ENCODE data around the gene SELENOS. TPM values are rescaled to one million over a fixed set of nuclear protein-coding genes. Genes with fewer than 3 reads are reported as not detected.

SELENOS gene
- total and polyA plus RNA-seq, 11 donors, result 38.7 to 209 (median 49.8) TPM

- no peaks in the 10 kb centered on the region for H3K9me3 ChIP-seq
- DNase-seq (no peak), ATAC-seq (no peak)
- intact Hi-C loops (cut with DNase I), result no loop called here
- H3K27ac ChIP-seq, result no peak overlapping the region
- WGBS, 4 donors, result 88 to 95% (median 90%) methylated on average over 14 to 19 of the region's 19 CpGs
- TF ChIP-seq POLR2A (IDR thresholded peaks at IDR 0.05), result no peak
- TF ChIP-seq, protein P1, sequence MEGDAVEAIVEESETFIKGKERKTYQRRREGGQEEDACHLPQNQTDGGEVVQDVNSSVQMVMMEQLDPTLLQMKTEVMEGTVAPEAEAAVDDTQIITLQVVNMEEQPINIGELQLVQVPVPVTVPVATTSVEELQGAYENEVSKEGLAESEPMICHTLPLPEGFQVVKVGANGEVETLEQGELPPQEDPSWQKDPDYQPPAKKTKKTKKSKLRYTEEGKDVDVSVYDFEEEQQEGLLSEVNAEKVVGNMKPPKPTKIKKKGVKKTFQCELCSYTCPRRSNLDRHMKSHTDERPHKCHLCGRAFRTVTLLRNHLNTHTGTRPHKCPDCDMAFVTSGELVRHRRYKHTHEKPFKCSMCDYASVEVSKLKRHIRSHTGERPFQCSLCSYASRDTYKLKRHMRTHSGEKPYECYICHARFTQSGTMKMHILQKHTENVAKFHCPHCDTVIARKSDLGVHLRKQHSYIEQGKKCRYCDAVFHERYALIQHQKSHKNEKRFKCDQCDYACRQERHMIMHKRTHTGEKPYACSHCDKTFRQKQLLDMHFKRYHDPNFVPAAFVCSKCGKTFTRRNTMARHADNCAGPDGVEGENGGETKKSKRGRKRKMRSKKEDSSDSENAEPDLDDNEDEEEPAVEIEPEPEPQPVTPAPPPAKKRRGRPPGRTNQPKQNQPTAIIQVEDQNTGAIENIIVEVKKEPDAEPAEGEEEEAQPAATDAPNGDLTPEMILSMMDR (IDR thresholded peaks at IDR 0.05), result no peak
- peaks cover 0 to 36% (median 0%) of the 10 kb centered on the region in 9 donors for H3K36me3 ChIP-seq
- no peak overlapping the region for H3K4me3 ChIP-seq
- H3K27me3 ChIP-seq, result peaks cover 0 to 5% (median 0%) of the 10 kb centered on the region in 9 donors
- peaks cover 0 to 6% (median 0%) of the 10 kb centered on the region in 12 donors for H3K4me1 ChIP-seq
Observed at GRCh38 chr15:101325263-101326025, 48.2 kb upstream of the SELENOS start.

DNA sequence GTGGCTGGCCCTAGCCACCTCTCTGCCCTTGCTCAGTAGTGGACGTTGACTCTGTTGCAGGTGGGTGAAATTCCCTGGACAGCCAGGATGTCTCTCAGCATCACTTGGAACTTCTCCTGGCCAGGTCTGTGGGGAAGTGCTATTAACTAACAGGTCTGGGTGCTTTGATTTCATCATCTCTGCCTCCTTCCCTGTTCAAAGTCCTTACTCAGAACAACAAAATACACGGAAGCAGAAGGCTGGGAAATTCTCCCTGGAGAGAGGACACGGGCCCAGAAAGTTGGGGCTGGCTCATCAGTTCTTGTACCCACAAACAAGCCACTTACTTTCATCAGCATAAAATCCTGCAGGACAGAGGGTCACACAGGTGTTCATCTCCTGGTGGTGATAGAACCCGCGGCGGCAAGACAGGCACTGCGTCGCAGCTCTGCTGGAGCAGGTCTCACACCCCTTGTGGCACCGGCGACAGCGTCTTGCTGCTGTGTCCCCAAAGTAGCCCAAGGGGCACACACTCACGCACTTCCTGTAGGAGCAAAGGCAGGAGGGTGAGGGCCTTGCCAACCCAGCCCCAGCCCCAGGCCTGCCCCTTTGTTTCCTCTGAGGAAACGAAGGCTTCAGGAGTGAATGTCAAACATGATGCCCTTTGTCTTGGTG lies 47.4 kb upstream of the SELENOS start:
- no peak for DNase-seq
- 88 to 92% (median 91%) methylated on average over 12 to 13 of the region's 13 CpGs for WGBS, 4 donors
- Histone ChIP-seq H3K4me3 (no peak overlapping the region), H3K9me3 (no peaks in the 10 kb centered on the region), H3K27ac (no peak overlapping the region), H3K36me3 (peaks cover 0 to 35% (median 0%) of the 10 kb centered on the region in 9 donors), H3K4me1 (peaks cover 0 to 11% (median 0%) of the 10 kb centered on the region in 12 donors), H3K27me3 (peaks cover 0 to 5% (median 0%) of the 10 kb centered on the region in 9 donors)
- intact Hi-C loops (cut with DNase I), result no loop called here
- TF ChIP-seq, protein P1 (IDR thresholded peaks at IDR 0.05), result no peak
- no peak for TF ChIP-seq POLR2A (IDR thresholded peaks at IDR 0.05)
- no peak for ATAC-seq

DNA sequence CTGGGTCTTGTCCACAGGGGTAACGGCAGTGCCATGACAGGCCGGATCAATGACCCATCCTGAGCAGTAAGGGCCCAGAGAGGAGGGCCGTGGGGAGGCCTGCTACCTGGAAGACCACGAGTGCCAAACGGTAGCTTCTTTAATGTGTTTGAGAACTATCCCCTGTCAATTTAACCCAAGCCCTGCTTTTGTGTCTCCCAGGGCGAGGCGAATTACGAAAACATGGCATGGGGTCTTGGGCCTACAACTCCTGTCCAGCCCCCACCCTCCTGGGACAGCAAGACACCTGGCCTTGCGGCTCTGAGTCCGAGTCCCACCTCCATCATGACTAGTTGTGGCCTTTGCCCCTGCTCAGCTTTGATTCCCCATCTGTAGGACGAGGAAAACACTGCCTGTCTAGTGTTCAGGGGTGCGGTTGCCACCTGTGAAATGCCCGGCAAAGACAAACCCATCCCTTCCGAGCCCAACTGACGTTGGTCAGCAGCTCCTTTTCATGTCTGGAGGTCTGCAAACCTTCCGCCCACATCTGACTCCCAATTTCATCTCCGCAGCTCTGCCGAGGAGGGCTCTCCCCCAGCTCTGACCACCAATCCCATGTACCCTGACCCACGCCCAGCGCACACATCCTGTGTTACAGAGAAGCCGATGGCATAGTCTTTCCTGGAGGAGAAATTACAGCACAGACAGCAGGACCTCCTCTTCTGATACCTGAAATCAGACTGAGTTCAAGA lies 46.7 kb upstream of the SELENOS start:
- H3K27me3 ChIP-seq, result peaks cover 0 to 5% (median 0%) of the 10 kb centered on the region in 9 donors
- H3K4me3 ChIP-seq, result no peak overlapping the region

More for the DNA sequence above, 46.7 kb upstream of the SELENOS start:
- H3K36me3 ChIP-seq, result peaks cover 0 to 35% (median 0%) of the 10 kb centered on the region in 9 donors
- TF ChIP-seq, protein P1 (IDR thresholded peaks at IDR 0.05), result no peak
- no peak for TF ChIP-seq POLR2A (IDR thresholded peaks at IDR 0.05)
- 89 to 94% (median 91%) methylated on average over 19 to 21 of the region's 21 CpGs for WGBS, 4 donors
- H3K9me3 ChIP-seq, result no peaks in the 10 kb centered on the region
- no peak overlapping the region for H3K27ac ChIP-seq
- peaks cover 0 to 11% (median 0%) of the 10 kb centered on the region in 12 donors for H3K4me1 ChIP-seq
- DNase-seq, result no peak
- intact Hi-C loops (cut with DNase I), result no loop called here
- ATAC-seq, result no peak

Data from heart left ventricle (tissue), 16 donors.